WTC11 (cell line): Measurements from ENCODE around the gene KDM1A. TPM values are rescaled to one million over a fixed set of nuclear protein-coding genes. Genes with fewer than 3 reads are reported as not detected.

ENCODE experiments used
- ATAC-seq: fragments of 200-7000 bp; cut with Tn5 transposase; 2 replicates; pipeline ENCODE4 v1.10.0; 2021; ENCODE audit warnings: mild to moderate bottlenecking, moderate library complexity
- CTCF ChIA-PET: fragments of 300-600 bp; sonication (Branson Sonifier 250); formaldehyde crosslinking; loops from one replicate; lab custom pipeline; 2021; ENCODE audit warnings: antibody characterized with exemption; lab: Charles Lee
- POLR2A ChIA-PET: fragments of 350-600 bp; sonication (Branson Sonifier 250); formaldehyde crosslinking; loops from one replicate; lab custom pipeline; 2021; ENCODE audit warnings: antibody characterized with exemption; lab: Charles Lee
- DNase-seq: peaks from one replicate; pipeline ENCODE4 v3.0.0; 2021; ENCODE audit warnings: low spot score
- H3K27ac Mint-ChIP-seq: 2 replicates; pipeline ENCODE4 v1.8.0; 2021; ENCODE audit warnings: mixed read lengths
- H3K27me3 Mint-ChIP-seq: 2 replicates; pipeline ENCODE4 v1.8.0; 2021; ENCODE audit warnings: low read depth, mild to moderate bottlenecking, moderate library complexity, mixed read lengths
- H3K36me3 Mint-ChIP-seq: 2 replicates; pipeline ENCODE4 v1.8.0; 2021; ENCODE audit warnings: mixed read lengths
- H3K4me1 Mint-ChIP-seq: 2 replicates; pipeline ENCODE4 v1.8.0; 2022; ENCODE audit warnings: mixed read lengths
- H3K4me3 Mint-ChIP-seq: 2 replicates; pipeline ENCODE4 v1.8.0; 2021; ENCODE audit warnings: mild to moderate bottlenecking, moderate library complexity, mixed read lengths
- H3K9me3 Mint-ChIP-seq: 2 replicates; pipeline ENCODE4 v1.8.0; 2021; ENCODE audit warnings: mixed read lengths
- ESRRA ChIP-seq: sonication (generic); formaldehyde crosslinking; IDR thresholded peaks from 2 replicates; pipeline ENCODE4 v1.8.1; 2022; ENCODE audit warnings: mild to moderate bottlenecking, missing genetic modification reagents, borderline replicate concordance
- FOXJ3 ChIP-seq: sonication (generic); formaldehyde crosslinking; IDR thresholded peaks from 2 replicates; pipeline ENCODE4 v1.9.0; 2021; ENCODE audit warnings: missing genetic modification reagents, mild to moderate bottlenecking, borderline replicate concordance
- FOXP1 ChIP-seq: sonication (generic); formaldehyde crosslinking; IDR thresholded peaks from 2 replicates; pipeline ENCODE4 v1.8.0; 2022; ENCODE audit warnings: missing genetic modification reagents, mild to moderate bottlenecking, moderate library complexity, borderline replicate concordance
- HMGA2 ChIP-seq: fragments of 250-450 bp; sonication (Bioruptor Pico); IDR thresholded peaks from 2 replicates; pipeline ENCODE4 v1.4.0; 2021; ENCODE audit warnings: mild to moderate bottlenecking, moderate library complexity
- JAZF1 ChIP-seq: fragments of 250-450 bp; sonication (Bioruptor Pico); IDR thresholded peaks from 2 replicates; pipeline ENCODE4 v1.9.0; 2021; ENCODE audit warnings: moderate library complexity, mild to moderate bottlenecking, inconsistent platforms
- MYBL2 ChIP-seq: sonication (generic); formaldehyde crosslinking; IDR thresholded peaks from 2 replicates; pipeline ENCODE4 v1.8.1; 2023; ENCODE audit warnings: mild to moderate bottlenecking, moderate library complexity, missing genetic modification reagents
- NFATC4 ChIP-seq: fragments of 250-450 bp; sonication (Bioruptor Pico); IDR thresholded peaks from 2 replicates; pipeline ENCODE4 v1.9.0; 2021; ENCODE audit warnings: mild to moderate bottlenecking
- NFE2L1 ChIP-seq: sonication (generic); formaldehyde crosslinking; IDR thresholded peaks from 2 replicates; pipeline ENCODE4 v1.8.1; 2023; ENCODE audit warnings: missing genetic modification reagents
- NR3C1 ChIP-seq: sonication (generic); formaldehyde crosslinking; conservative IDR thresholded peaks from 2 replicates; pipeline ENCODE4 v1.8.1; 2023; ENCODE audit warnings: low read depth, mild to moderate bottlenecking, missing genetic modification reagents
- TCF7 ChIP-seq: sonication (generic); formaldehyde crosslinking; IDR thresholded peaks from 2 replicates; pipeline ENCODE4 v1.8.0; 2022; ENCODE audit warnings: mild to moderate bottlenecking, low read depth, missing genetic modification reagents, moderate library complexity
- TEAD4 ChIP-seq: sonication (generic); formaldehyde crosslinking; IDR thresholded peaks from 2 replicates; pipeline ENCODE4 v1.8.0; 2022; ENCODE audit warnings: mild to moderate bottlenecking, missing genetic modification reagents
- total RNA-seq: library from RNA; stranded (reverse); gene quantifications from 3 replicates; pipeline ENCODE4 v1.2.3, GENCODE V29; 2021
- TF ChIP-seq, protein P1 (sequence below): sonication (generic); formaldehyde crosslinking; conservative IDR thresholded peaks from 2 replicates; pipeline ENCODE4 v1.8.1; 2023; ENCODE audit warnings: mild to moderate bottlenecking, low read depth, missing genetic modification reagents, moderate library complexity
- TF ChIP-seq, protein P2 (sequence below): sonication (generic); formaldehyde crosslinking; IDR thresholded peaks from 2 replicates; pipeline ENCODE4 v1.8.1; 2023; ENCODE audit warnings: mild to moderate bottlenecking, missing genetic modification reagents, borderline replicate concordance
- TF ChIP-seq, protein P3 (sequence below): sonication (generic); formaldehyde crosslinking; IDR thresholded peaks from 2 replicates; pipeline ENCODE4 v1.8.1; 2023; ENCODE audit warnings: mild to moderate bottlenecking, moderate library complexity, missing genetic modification reagents
- TF ChIP-seq, protein P4 (sequence below): sonication (generic); formaldehyde crosslinking; IDR thresholded peaks from 2 replicates; pipeline ENCODE4 v1.8.1; 2023; ENCODE audit warnings: mild to moderate bottlenecking, missing genetic modification reagents, moderate library complexity
- TF ChIP-seq, protein P5 (sequence below): sonication (generic); formaldehyde crosslinking; IDR thresholded peaks from 2 replicates; pipeline ENCODE4 v1.8.0; 2022; ENCODE audit warnings: mild to moderate bottlenecking, missing genetic modification reagents
- TF ChIP-seq, protein P6 (sequence below): fragments of 250-450 bp; sonication (Bioruptor Pico); IDR thresholded peaks from 2 replicates; pipeline ENCODE4 v2.1.2; 2022; ENCODE audit warnings: mild to moderate bottlenecking, moderate library complexity

Gene KDM1A
- total RNA-seq, 1 experiment from 2014 or later, result 226 TPM

DNA sequence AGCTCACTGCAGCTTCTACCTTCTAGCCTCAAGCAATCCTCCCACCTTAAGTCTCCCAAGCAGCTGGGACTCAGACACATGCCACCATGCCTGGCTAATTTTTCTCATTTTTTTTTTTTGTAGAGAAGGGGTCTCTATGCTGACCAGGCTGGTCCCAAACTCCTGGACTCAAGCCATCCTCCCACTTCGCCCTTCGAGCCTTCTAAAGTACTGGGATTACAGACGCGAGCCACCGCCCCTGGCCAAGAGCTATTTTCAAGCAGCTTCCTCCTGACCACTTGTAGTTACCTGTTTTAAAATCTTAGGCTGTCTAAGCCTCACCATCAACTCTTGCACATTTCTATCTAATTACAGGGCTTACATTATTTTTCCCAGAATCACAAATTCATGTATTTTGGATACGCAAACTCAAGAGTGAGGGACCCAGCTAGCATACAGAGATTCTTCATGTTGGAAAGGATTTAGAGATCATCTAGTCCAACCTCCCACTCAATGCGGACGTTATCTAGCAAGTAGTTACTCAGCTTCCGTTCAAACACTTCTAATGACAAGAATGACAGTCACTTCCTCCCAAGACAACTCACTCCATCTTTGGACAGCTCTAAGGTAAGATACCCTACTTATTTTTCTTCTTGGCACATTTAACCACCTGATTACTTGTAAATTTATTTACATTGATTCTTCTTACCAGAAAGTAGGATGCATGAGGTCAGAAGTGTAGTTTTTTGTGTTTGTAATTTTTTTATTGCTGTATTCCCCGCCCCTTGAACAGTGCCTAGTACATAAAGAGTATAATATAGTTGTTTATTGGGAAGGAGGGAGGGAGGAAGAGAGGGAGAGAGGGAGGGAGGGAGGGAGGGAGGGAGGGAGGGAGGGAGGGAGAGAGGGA is 84.0 kb downstream of the KDM1A start:
- DNase-seq (no peak), ATAC-seq (no peak)
- ChIA-PET POLR2A (interaction anchor here (0.6 kb wide), 2 partner anchors 93 to 817 kb away, joined by 3 to 10 read pairs; no protein-coding TSS in a partner anchor), CTCF (interaction anchor here (0.7 to 2.9 kb wide), 6 partner anchors 13 to 126 kb away, joined by 3 to 24 read pairs (median 4); no protein-coding TSS in a partner anchor)
- Mint-ChIP-seq H3K9me3 (no peaks in the 10 kb centered on the region), H3K27me3 (no peaks in the 10 kb centered on the region)
- no peak for TF ChIP-seq FOXJ3 (CRISPR knock-in tag)
- no peak for TF ChIP-seq NR3C1
- TF ChIP-seq, all 79 proteins: peak for 0
- peak overlapping the region; percentile 22 for H3K27ac Mint-ChIP-seq
- peaks cover 33% of the 10 kb centered on the region for H3K4me1 Mint-ChIP-seq
- H3K36me3 Mint-ChIP-seq, result peaks cover 18% of the 10 kb centered on the region
- no peak overlapping the region for H3K4me3 Mint-ChIP-seq

DNA sequence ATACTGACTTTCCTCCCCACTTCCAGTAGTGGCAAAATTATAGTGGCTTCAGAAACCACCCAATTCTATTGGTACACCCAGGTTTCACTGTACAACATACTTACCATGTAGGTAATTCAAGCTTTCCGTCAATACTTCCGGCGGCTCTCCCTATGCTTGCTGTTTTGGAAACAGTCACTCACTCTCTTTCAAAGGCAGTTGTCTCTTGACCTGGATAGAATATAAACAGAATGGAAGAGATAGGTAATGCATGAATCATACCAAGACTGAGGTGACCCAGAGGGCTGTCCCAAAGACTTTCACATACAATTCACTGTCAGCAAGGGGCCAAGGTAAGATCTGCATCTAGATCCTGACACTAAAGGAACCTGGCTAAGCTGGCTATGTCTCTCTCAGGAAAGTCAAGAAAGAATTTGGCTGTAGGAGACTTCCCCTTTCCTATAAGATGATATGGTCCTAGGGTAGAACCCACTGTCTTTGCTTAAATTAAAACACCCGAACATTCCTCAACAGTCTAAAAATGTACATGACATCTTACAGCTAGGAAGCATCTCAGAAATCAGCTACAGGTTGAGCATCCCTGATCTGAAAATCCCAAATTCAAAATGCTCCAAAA is 89.8 kb downstream of the KDM1A start:
- DNase-seq (no peak), ATAC-seq (no peak)
- Mint-ChIP-seq H3K27me3 (no peaks in the 10 kb centered on the region), H3K4me3 (no peak overlapping the region), H3K36me3 (peaks cover 27% of the 10 kb centered on the region), H3K4me1 (peaks cover 14% of the 10 kb centered on the region), H3K9me3 (no peaks in the 10 kb centered on the region), H3K27ac (0 out of 2 replicates have a peak overlapping the region, but pooled peaks have one; percentile 13)
- ChIA-PET CTCF (interaction anchor here (1.8 kb wide), 1 partner anchor 10 kb away, joined by 4 read pairs; no protein-coding TSS in a partner anchor), POLR2A (no interaction called here)
- no peak for TF ChIP-seq FOXP1 (CRISPR knock-in tag)
- TF ChIP-seq, protein P1, sequence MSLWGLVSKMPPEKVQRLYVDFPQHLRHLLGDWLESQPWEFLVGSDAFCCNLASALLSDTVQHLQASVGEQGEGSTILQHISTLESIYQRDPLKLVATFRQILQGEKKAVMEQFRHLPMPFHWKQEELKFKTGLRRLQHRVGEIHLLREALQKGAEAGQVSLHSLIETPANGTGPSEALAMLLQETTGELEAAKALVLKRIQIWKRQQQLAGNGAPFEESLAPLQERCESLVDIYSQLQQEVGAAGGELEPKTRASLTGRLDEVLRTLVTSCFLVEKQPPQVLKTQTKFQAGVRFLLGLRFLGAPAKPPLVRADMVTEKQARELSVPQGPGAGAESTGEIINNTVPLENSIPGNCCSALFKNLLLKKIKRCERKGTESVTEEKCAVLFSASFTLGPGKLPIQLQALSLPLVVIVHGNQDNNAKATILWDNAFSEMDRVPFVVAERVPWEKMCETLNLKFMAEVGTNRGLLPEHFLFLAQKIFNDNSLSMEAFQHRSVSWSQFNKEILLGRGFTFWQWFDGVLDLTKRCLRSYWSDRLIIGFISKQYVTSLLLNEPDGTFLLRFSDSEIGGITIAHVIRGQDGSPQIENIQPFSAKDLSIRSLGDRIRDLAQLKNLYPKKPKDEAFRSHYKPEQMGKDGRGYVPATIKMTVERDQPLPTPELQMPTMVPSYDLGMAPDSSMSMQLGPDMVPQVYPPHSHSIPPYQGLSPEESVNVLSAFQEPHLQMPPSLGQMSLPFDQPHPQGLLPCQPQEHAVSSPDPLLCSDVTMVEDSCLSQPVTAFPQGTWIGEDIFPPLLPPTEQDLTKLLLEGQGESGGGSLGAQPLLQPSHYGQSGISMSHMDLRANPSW (CRISPR knock-in tag), result no peak
- TF ChIP-seq, protein P2, sequence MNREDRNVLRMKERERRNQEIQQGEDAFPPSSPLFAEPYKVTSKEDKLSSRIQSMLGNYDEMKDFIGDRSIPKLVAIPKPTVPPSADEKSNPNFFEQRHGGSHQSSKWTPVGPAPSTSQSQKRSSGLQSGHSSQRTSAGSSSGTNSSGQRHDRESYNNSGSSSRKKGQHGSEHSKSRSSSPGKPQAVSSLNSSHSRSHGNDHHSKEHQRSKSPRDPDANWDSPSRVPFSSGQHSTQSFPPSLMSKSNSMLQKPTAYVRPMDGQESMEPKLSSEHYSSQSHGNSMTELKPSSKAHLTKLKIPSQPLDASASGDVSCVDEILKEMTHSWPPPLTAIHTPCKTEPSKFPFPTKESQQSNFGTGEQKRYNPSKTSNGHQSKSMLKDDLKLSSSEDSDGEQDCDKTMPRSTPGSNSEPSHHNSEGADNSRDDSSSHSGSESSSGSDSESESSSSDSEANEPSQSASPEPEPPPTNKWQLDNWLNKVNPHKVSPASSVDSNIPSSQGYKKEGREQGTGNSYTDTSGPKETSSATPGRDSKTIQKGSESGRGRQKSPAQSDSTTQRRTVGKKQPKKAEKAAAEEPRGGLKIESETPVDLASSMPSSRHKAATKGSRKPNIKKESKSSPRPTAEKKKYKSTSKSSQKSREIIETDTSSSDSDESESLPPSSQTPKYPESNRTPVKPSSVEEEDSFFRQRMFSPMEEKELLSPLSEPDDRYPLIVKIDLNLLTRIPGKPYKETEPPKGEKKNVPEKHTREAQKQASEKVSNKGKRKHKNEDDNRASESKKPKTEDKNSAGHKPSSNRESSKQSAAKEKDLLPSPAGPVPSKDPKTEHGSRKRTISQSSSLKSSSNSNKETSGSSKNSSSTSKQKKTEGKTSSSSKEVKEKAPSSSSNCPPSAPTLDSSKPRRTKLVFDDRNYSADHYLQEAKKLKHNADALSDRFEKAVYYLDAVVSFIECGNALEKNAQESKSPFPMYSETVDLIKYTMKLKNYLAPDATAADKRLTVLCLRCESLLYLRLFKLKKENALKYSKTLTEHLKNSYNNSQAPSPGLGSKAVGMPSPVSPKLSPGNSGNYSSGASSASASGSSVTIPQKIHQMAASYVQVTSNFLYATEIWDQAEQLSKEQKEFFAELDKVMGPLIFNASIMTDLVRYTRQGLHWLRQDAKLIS (CRISPR knock-in tag), result no peak
- TF ChIP-seq TCF7 (CRISPR knock-in tag), result no peak
- no peak for TF ChIP-seq NFE2L1 (CRISPR knock-in tag)
- TF ChIP-seq ESRRA (CRISPR knock-in tag), result no peak
- no peak for TF ChIP-seq HMGA2 (CRISPR knock-in tag)
- TF ChIP-seq TEAD4 (CRISPR knock-in tag), result no peak
- no peak for TF ChIP-seq JAZF1
- TF ChIP-seq, protein P3, sequence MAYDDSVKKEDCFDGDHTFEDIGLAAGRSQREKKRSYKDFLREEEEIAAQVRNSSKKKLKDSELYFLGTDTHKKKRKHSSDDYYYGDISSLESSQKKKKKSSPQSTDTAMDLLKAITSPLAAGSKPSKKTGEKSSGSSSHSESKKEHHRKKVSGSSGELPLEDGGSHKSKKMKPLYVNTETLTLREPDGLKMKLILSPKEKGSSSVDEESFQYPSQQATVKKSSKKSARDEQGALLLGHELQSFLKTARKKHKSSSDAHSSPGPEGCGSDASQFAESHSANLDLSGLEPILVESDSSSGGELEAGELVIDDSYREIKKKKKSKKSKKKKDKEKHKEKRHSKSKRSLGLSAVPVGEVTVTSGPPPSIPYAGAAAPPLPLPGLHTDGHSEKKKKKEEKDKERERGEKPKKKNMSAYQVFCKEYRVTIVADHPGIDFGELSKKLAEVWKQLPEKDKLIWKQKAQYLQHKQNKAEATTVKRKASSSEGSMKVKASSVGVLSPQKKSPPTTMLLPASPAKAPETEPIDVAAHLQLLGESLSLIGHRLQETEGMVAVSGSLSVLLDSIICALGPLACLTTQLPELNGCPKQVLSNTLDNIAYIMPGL (CRISPR knock-in tag), result no peak
- TF ChIP-seq, protein P4, sequence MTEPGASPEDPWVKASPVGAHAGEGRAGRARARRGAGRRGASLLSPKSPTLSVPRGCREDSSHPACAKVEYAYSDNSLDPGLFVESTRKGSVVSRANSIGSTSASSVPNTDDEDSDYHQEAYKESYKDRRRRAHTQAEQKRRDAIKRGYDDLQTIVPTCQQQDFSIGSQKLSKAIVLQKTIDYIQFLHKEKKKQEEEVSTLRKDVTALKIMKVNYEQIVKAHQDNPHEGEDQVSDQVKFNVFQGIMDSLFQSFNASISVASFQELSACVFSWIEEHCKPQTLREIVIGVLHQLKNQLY (CRISPR knock-in tag), result no peak
- no peak for TF ChIP-seq MYBL2 (CRISPR knock-in tag)
- no peak for TF ChIP-seq NFATC4 (CRISPR knock-in tag)
- TF ChIP-seq, protein P5, sequence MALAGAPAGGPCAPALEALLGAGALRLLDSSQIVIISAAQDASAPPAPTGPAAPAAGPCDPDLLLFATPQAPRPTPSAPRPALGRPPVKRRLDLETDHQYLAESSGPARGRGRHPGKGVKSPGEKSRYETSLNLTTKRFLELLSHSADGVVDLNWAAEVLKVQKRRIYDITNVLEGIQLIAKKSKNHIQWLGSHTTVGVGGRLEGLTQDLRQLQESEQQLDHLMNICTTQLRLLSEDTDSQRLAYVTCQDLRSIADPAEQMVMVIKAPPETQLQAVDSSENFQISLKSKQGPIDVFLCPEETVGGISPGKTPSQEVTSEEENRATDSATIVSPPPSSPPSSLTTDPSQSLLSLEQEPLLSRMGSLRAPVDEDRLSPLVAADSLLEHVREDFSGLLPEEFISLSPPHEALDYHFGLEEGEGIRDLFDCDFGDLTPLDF (CRISPR knock-in tag), result no peak
- TF ChIP-seq, protein P6, sequence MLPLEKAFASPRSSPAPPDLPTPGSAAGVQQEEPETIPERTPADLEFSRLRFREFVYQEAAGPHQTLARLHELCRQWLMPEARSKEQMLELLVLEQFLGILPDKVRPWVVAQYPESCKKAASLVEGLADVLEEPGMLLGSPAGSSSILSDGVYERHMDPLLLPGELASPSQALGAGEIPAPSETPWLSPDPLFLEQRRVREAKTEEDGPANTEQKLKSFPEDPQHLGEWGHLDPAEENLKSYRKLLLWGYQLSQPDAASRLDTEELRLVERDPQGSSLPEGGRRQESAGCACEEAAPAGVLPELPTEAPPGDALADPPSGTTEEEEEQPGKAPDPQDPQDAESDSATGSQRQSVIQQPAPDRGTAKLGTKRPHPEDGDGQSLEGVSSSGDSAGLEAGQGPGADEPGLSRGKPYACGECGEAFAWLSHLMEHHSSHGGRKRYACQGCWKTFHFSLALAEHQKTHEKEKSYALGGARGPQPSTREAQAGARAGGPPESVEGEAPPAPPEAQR (CRISPR knock-in tag), result no peak
